Endothelial cell of umbilical vein (primary cell): ENCODE data around the gene ARGLU1. TPM values are rescaled to one million over a fixed set of nuclear protein-coding genes. Genes with fewer than 3 reads are reported as not detected.

Experiments
- BruUV-seq: library from RNA; stranded (reverse); fragments of 400-500 nt; replicated peaks from 2 replicates; lab custom pipeline; 2021; lab: Mats Ljungman, UMichigan
- CTCF ChIA-PET: fragments of 300-600, 350-600 bp; sonication (Branson Sonifier 250); formaldehyde crosslinking; loops from one replicate; lab custom pipeline; 2021; ENCODE audit warnings: antibody characterized with exemption, inconsistent platforms; lab: Charles Lee
- POLR2A ChIA-PET: fragments of 300-600, 350-600 bp; sonication (Branson Sonifier 250); formaldehyde crosslinking; loops from one replicate; lab custom pipeline; 2021; ENCODE audit warnings: antibody characterized with exemption, inconsistent platforms; lab: Charles Lee
- DNase-seq: peaks from one replicate; pipeline ENCODE4 v3.0.0-alpha.2; 2011; ENCODE audit warnings: low read depth, low spot score
- FAIRE-seq: peaks from 2 replicates; lab custom pipeline; 2011; peaks lifted over from hg19 to GRCh38; lab: Jason Lieb, UNC
- H2AFZ ChIP-seq: 2 replicates; pipeline ENCODE4 v1.6.0; 2012; ENCODE audit warnings: low read depth, low read length, control low read depth, inconsistent platforms
- H3K27ac ChIP-seq: 2 replicates; pipeline ENCODE4 v1.5.1; 2011; ENCODE audit warnings: low read depth, mild to moderate bottlenecking, control low read depth, low read length, moderate library complexity; ENCODE audit not compliant: insufficient read depth
- H3K27me3 ChIP-seq, 2 experiments: 2 replicates each; pipeline versions ENCODE4 v1.6.0 to v1.6.1; 2011; ENCODE audit warnings: low read length in 2 of 2, mixed read lengths in 1 of 2; ENCODE audit not compliant: control insufficient read depth in 2 of 2, insufficient read depth in 2 of 2
- H3K36me3 ChIP-seq, 2 experiments: 2 replicates in 1 of 2; 3 replicates in 1 of 2; pipeline ENCODE4 v1.5.1; 2011; ENCODE audit warnings: low read length in 2 of 2, mild to moderate bottlenecking in 1 of 2, moderate library complexity in 1 of 2; ENCODE audit not compliant: control insufficient read depth in 2 of 2, insufficient read depth in 2 of 2; ENCODE audit errors: extremely low read depth in 1 of 2
- H3K4me1 ChIP-seq: 3 replicates; pipeline ENCODE4 v1.5.1; 2011; ENCODE audit warnings: mild to moderate bottlenecking, low read length; ENCODE audit not compliant: control insufficient read depth, insufficient read depth; ENCODE audit errors: extremely low read depth
- H3K4me2 ChIP-seq: 2 replicates; pipeline ENCODE4 v1.6.1; 2011; ENCODE audit warnings: low read length, control low read depth, mixed read lengths; ENCODE audit not compliant: insufficient read depth
- H3K4me3 ChIP-seq, 3 experiments: fragments of 200-600 bp in 1 of 3; sonication (generic), shearing (Covaris generic) in 1 of 3; replicated peaks in 1 of 3; 2 replicates each; pipeline ENCODE4 v1.5.1; 2011 to 2016; ENCODE audit warnings: control low read depth in 3 of 3, low read length in 3 of 3, mild to moderate bottlenecking in 2 of 3, inconsistent platforms in 1 of 3, low read depth in 1 of 3, moderate library complexity in 1 of 3; ENCODE audit not compliant: insufficient read depth in 1 of 3
- H3K79me2 ChIP-seq: 2 replicates; pipeline ENCODE4 v1.6.0; 2012; ENCODE audit warnings: low read length, inconsistent platforms; ENCODE audit not compliant: control insufficient read depth, insufficient read depth
- H3K9ac ChIP-seq: replicated peaks from 2 replicates; pipeline ENCODE3; 2011; ENCODE audit warnings: low read length, control low read depth; ENCODE audit not compliant: insufficient read depth; ENCODE audit errors: extremely low read depth
- H3K9me1 ChIP-seq: replicated peaks from 3 replicates; pipeline ENCODE4 v1.6.0; 2011; ENCODE audit warnings: mild to moderate bottlenecking, low read length; ENCODE audit not compliant: control insufficient read depth, insufficient read depth; ENCODE audit errors: extremely low read depth
- H3K9me3 ChIP-seq: replicated peaks from 2 replicates; pipeline ENCODE4 v1.5.1; 2012; ENCODE audit warnings: low read length, inconsistent platforms; ENCODE audit not compliant: control insufficient read depth, insufficient read depth
- H4K20me1 ChIP-seq: replicated peaks from 2 replicates; pipeline ENCODE3; 2011; ENCODE audit warnings: mild to moderate bottlenecking, low read length; ENCODE audit not compliant: control insufficient read depth, insufficient read depth; ENCODE audit errors: extremely low read depth
- EZH2 ChIP-seq: IDR thresholded peaks from 2 replicates; pipeline ENCODE4 v1.6.1; 2012; ENCODE audit warnings: borderline replicate concordance, low read depth, mild to moderate bottlenecking, moderate library complexity, low read length, inconsistent platforms; ENCODE audit not compliant: severe bottlenecking
- FOS ChIP-seq: IDR thresholded peaks from 2 replicates; pipeline ENCODE4 v1.6.1; 2011; ENCODE audit warnings: mild to moderate bottlenecking, low read length, moderate library complexity, borderline replicate concordance; ENCODE audit not compliant: insufficient read depth
- JUN ChIP-seq: IDR thresholded peaks from 2 replicates; pipeline ENCODE4 v1.6.1; 2011; ENCODE audit warnings: borderline replicate concordance, low read depth; ENCODE audit not compliant: insufficient read length, insufficient read depth
- MAX ChIP-seq: IDR thresholded peaks from 2 replicates; pipeline ENCODE4 v1.6.1; 2011; ENCODE audit not compliant: insufficient read depth, insufficient read length
- POLR2A ChIP-seq: IDR thresholded peaks from 2 replicates; pipeline ENCODE4 v1.6.1; 2012; ENCODE audit warnings: low read depth, mild to moderate bottlenecking, control low read depth, low read length
- POLR2AphosphoS5 ChIP-seq: IDR thresholded peaks from 2 replicates; pipeline ENCODE4 v1.6.1; 2012; ENCODE audit warnings: low read depth, mild to moderate bottlenecking, control low read depth, low read length, moderate library complexity; ENCODE audit not compliant: insufficient read depth
- dilution Hi-C: fragments of 300-500 bp; cut with MboI; formaldehyde crosslinking; loops from one replicate; pipeline ENCODE4 v1.15.0; 2019; ENCODE audit warnings: low sequenced_read_pairs; ENCODE audit not compliant: extremely low pct_ligation_motif_present
- intact Hi-C: fragments of 100-400 bp; cut with micrococcal nuclease; formaldehyde crosslinking; loops from one replicate; pipeline ENCODE4 v1.10.0; 2022
- polyA plus RNA-seq, 4 experiments: library from polyadenylated mRNA; depleted of rRNA in 3 of 4; stranded (reverse) in 3 of 4; unstranded in 1 of 4; fragments of >200 nt; gene quantifications; 2 replicates each; pipeline versions ENCODE4 v1.2.1 to v1.2.3, GENCODE V29; 2011 to 2012; ENCODE audit warnings: missing spikeins in 1 of 4
- total RNA-seq: library from RNA; stranded (reverse); gene quantifications from 2 replicates; pipeline ENCODE4 v1.2.3, GENCODE V29; 2021

Gene ARGLU1
- total and polyA plus RNA-seq, 2 donors (not counting 3 experiments of a cell fraction or from before 2014, with no cell fraction given) = 44.4 to 111 TPM

- H3K9ac ChIP-seq = no peak overlapping the region
- H2AFZ ChIP-seq = no peak overlapping the region
- no peaks in the 10 kb centered on the region for H3K9me3 ChIP-seq
- ChIA-PET POLR2A (no interaction called here), CTCF (no interaction called here)
- no peak overlapping the region for H3K27ac ChIP-seq
- peaks cover 0 to 13% of the 10 kb centered on the region in 2 experiments for H3K36me3 ChIP-seq
- peaks cover 8% of the 10 kb centered on the region for H4K20me1 ChIP-seq
- H3K9me1 ChIP-seq = no peaks in the 10 kb centered on the region
- dilution Hi-C loops = no loop called here
- no peak for TF ChIP-seq JUN
- TF ChIP-seq POLR2AphosphoS5 = no peak
- TF ChIP-seq EZH2 = no peak
- TF ChIP-seq MAX = no peak
- peaks cover 30% of the 10 kb centered on the region for H3K4me1 ChIP-seq
- H3K27me3 ChIP-seq = no peaks in the 10 kb centered on the region
- H3K79me2 ChIP-seq = peaks cover 16% of the 10 kb centered on the region
- FAIRE-seq (no peak), DNase-seq (no peak)
- no peak overlapping the region for H3K4me3 ChIP-seq
- no peak overlapping the region for H3K4me2 ChIP-seq
- intact Hi-C loops = no loop called here
- no TSS peak for BruUV-seq
Measured at GRCh38 chr13:106540613-106541012, 27.3 kb downstream of the ARGLU1 start.

DNA sequence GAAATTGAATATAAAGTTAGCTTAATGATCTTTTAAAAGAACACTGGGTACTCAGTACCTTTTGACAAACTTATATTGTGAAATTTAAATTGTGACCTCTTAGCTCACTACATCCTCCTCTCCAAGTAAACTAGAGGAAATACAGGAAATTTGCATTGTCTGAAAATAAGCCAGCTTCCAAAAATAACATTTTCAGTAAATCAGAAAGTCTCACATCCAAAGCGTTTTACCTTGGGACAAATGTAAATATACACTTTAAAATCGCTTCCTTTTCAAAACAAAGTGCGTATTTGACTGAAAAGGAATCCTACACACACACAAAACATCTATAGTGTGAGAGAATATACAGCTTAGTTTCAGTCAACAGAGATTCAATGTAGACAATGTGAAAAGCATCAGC, 30.4 kb downstream of the ARGLU1 start:
- TF ChIP-seq POLR2A (no peak), FOS (no peak)
- DNase-seq = peak; percentile 85
- POLR2A ChIA-PET = no interaction called here
- Histone ChIP-seq H3K27me3 (no peaks in the 10 kb centered on the region), H3K36me3 (peaks cover 0 to 3% of the 10 kb centered on the region in 2 experiments), H3K4me3 (peak overlapping the region in 1 of 3 experiments; percentile 12), H3K79me2 (peaks cover 22% of the 10 kb centered on the region), H2AFZ (no peak overlapping the region), H3K9ac (no peak overlapping the region), H3K4me2 (peak overlapping the region; percentile 81), H3K27ac (peak overlapping the region; percentile 51), H3K9me1 (no peaks in the 10 kb centered on the region), H3K4me1 (peaks cover 30% of the 10 kb centered on the region), H3K9me3 (no peaks in the 10 kb centered on the region), H4K20me1 (peaks cover 3% of the 10 kb centered on the region)
- CTCF ChIA-PET = interaction anchor here (1.1 to 5.0 kb wide), 16 partner anchors 12 to 1966 kb away, joined by 3 to 60 read pairs (median 9); partner anchors contain the start of gene ARGLU1
- dilution Hi-C loops = no loop called here
- no TSS peak for BruUV-seq
- FAIRE-seq = peak; percentile 70
- intact Hi-C loops = loop anchor here (2.0 to 10.0 kb wide), 7 partner anchors 145 to 1553 kb away; no protein-coding TSS in a partner anchor
